Kidney (tissue), 14 donors: ENCODE results near the gene CTSA. TPM values are rescaled to one million over a fixed set of nuclear protein-coding genes. Genes with fewer than 3 reads are reported as not detected.

Source experiments
- DNase-seq, 5 donors: peaks; one replicate each; pipeline ENCODE4 v3.0.0-alpha.2; 2013 to 2020
- FAIRE-seq: peaks from 2 replicates; lab custom pipeline; 2012; peaks lifted over from hg19 to GRCh38; lab: Jason Lieb, UNC
- H3K27ac ChIP-seq, 2 donors: one replicate each; pipeline ENCODE4 v1.7.0; 2013; ENCODE audit warnings: low read depth in 2 of 2, low read length in 2 of 2, inconsistent platforms in 1 of 2
- H3K27me3 ChIP-seq: one replicate; pipeline ENCODE4 v1.7.1; 2013; ENCODE audit warnings: low read length, inconsistent platforms; ENCODE audit not compliant: control insufficient read depth, insufficient read depth
- H3K36me3 ChIP-seq, 3 donors: one replicate each; pipeline versions ENCODE4 v1.7.0 to v1.7.1; 2013; ENCODE audit warnings: low read length in 3 of 3, control low read depth in 1 of 3, inconsistent platforms in 1 of 3; ENCODE audit not compliant: insufficient read depth in 3 of 3, control insufficient read depth in 2 of 3
- H3K4me1 ChIP-seq, 3 donors: one replicate each; pipeline versions ENCODE4 v1.7.0 to v1.7.1; 2013; ENCODE audit warnings: low read length in 3 of 3, inconsistent platforms in 1 of 3, low read depth in 1 of 3; ENCODE audit not compliant: control insufficient read depth in 2 of 3, insufficient read depth in 2 of 3
- H3K4me3 ChIP-seq, 3 donors: one replicate each; pipeline versions ENCODE4 v1.7.0 to v1.8.1; 2013; ENCODE audit warnings: low read length in 3 of 3, control low read depth in 1 of 3, inconsistent platforms in 1 of 3
- H3K9ac ChIP-seq, 3 donors: one replicate each; pipeline versions ENCODE4 v1.7.0 to v1.7.1; 2013; ENCODE audit warnings: low read length in 3 of 3, control low read depth in 1 of 3, inconsistent platforms in 1 of 3
- H3K9me3 ChIP-seq, 3 donors: one replicate each; pipeline versions ENCODE4 v1.7.0 to v1.7.1; 2013; ENCODE audit warnings: low read length in 3 of 3, control low read depth in 1 of 3, inconsistent platforms in 1 of 3; ENCODE audit not compliant: control insufficient read depth in 2 of 3, insufficient read depth in 1 of 3
- intact Hi-C: fragments of 100-400 bp; cut with DNase I; formaldehyde crosslinking; loops from one replicate; pipeline ENCODE4 v1.11.1; 2022
- polyA plus RNA-seq: library from polyadenylated mRNA; stranded (reverse); fragments of 350-450 nt; fragmentation: Illumina TruSeq; extraction: RNeasy Lipid Tissue Mini Kit (QIAGEN cat#74804); gene quantifications from one replicate; pipeline ENCODE4 v1.2.3, GENCODE V29; 2014; ENCODE audit warnings: low read depth, low replicate concordance; ENCODE audit not compliant: insufficient read depth
- total RNA-seq: library from RNA; stranded (reverse); fragmentation: NEBNext Ultra II Directional; extraction: Animal tissue kit (Norgen Biotek cat#: 25700); gene quantifications from one replicate; pipeline ENCODE4 v1.2.1, GENCODE V29; 2021
- TF ChIP-seq, protein P1 (sequence below): IDR thresholded peaks from 3 replicates; pipeline ENCODE4 v1.5.1; 2012; ENCODE audit warnings: mild to moderate bottlenecking, moderate library complexity, borderline replicate concordance; ENCODE audit not compliant: insufficient read depth; ENCODE audit errors: extremely low read depth
- donor health status: control.
- donor health status: control.
- donor health status: control.
- donor health status: control.
- donor health status: control.
- donor health status: DM: yes; HTN: yes; CAD: no.
- donor health status: Normal renal cell carcinoma (clear cell type).

The CTSA gene
- total and polyA plus RNA-seq, 2 donors from 2014 or later = 180 to 408 TPM

DNA sequence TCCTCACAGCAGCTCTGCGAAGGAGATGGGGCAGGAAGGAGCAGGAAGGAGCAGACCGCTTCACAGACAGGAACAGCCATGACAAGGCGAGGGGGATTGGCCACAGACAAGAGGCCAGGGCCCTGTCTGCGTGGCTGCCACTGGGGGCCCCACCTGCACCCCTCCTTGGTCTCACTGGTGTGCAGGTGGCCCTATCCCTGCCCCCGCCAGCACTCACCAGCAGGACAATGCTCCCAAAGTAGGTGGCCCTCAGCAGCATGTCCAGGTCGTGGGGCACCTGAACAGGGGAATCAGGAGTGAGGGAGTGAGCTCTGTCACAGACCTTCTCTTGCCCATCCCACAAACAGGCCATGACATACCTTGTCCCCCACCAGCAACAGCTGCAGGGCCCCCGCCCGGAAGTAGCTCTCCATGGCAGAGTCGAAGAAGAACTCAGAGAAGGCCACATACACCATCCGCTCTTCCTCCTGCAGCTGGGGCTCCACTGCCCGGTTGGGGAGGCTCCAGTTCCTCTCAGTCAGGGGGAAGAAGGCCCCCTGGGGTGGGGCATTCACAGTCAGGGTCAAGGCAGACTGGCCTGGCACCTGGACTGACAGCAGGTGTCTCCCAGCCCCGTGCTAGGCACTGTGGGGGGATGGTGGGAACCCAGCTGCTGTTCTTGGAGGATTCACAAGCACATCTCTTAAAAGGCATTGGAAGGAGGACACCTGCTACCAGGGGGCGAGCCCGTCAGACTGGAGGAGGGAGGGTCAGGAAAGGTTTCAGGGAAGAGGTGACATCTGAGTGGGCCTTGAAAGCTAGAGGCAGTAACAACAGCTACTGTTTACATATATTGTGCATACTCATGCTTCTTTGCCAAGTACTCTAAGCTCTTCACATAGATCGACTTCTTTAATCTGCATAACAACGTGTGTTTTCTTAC lies 13.7 kb downstream of the CTSA start:
- Histone ChIP-seq H3K9me3 (no peaks in the 10 kb centered on the region), H3K4me3 (no peak overlapping the region), H3K9ac (no peak overlapping the region), H3K27ac (no peak overlapping the region), H3K36me3 (no peaks in the 10 kb centered on the region), H3K4me1 (no peaks in the 10 kb centered on the region), H3K27me3 (no peaks in the 10 kb centered on the region)
- TF ChIP-seq, protein P1, sequence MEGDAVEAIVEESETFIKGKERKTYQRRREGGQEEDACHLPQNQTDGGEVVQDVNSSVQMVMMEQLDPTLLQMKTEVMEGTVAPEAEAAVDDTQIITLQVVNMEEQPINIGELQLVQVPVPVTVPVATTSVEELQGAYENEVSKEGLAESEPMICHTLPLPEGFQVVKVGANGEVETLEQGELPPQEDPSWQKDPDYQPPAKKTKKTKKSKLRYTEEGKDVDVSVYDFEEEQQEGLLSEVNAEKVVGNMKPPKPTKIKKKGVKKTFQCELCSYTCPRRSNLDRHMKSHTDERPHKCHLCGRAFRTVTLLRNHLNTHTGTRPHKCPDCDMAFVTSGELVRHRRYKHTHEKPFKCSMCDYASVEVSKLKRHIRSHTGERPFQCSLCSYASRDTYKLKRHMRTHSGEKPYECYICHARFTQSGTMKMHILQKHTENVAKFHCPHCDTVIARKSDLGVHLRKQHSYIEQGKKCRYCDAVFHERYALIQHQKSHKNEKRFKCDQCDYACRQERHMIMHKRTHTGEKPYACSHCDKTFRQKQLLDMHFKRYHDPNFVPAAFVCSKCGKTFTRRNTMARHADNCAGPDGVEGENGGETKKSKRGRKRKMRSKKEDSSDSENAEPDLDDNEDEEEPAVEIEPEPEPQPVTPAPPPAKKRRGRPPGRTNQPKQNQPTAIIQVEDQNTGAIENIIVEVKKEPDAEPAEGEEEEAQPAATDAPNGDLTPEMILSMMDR = no peak
- intact Hi-C loops = no loop called here
- peak in 1 of 5 donors; percentile 70 for DNase-seq
- FAIRE-seq = no peak

- TF ChIP-seq, protein P1 = no peak
- Histone ChIP-seq H3K27ac (no peak overlapping the region), H3K4me1 (no peaks in the 10 kb centered on the region), H3K9me3 (no peaks in the 10 kb centered on the region), H3K36me3 (no peaks in the 10 kb centered on the region), H3K9ac (no peak overlapping the region), H3K4me3 (no peak overlapping the region), H3K27me3 (no peaks in the 10 kb centered on the region)
- intact Hi-C loops = no loop called here
- FAIRE-seq = no peak
- DNase-seq = peak in 1 of 5 donors; percentile 54
These were observed 14.5 kb downstream of the CTSA start for GRCh38 chr20:45905505-45906079.

DNA sequence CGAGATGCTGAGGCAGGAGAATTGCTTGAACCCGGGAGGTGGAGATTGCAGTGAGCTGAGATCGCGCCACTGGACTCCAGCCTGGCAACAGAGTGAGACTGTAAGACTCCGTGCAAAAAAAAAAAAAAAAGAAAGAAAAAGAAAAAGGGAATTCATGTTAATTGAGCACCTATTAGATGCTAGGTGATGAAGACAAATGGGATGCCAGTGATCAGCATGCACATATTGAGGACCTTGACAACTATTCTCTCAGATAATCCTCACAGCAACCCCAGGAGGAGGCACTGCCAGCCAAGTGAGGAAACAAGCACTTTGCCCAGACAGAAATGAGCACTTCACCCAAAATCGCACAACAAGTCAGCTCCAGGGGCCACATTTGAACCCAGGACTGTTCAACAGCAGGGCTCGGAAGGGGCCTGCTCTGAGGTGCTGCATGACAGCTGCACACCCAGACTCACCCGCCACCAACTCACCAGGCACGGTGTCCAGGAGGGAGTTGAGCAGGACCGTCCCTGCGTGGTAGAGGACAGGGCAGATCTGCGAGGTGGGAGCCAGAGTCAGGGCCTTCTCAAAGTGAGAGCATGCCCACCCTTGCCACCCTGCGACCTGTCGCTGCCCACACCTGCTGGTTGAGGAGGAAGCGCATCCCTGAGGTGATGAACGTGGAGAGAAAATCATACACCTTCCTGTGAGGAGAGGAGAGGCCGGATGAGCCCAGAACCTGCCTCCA lies 16.2 kb downstream of the CTSA start:
- Histone ChIP-seq H3K4me3 (no peak overlapping the region), H3K9me3 (no peaks in the 10 kb centered on the region), H3K36me3 (no peaks in the 10 kb centered on the region), H3K4me1 (peaks cover 0 to 6% (median 0%) of the 10 kb centered on the region in 3 donors), H3K9ac (no peak overlapping the region), H3K27ac (no peak overlapping the region), H3K27me3 (no peaks in the 10 kb centered on the region)
- intact Hi-C loops = no loop called here
- TF ChIP-seq, protein P1 = no peak
- FAIRE-seq (no peak), DNase-seq (peak in 1 of 5 donors; percentile 54)
